Retina (tissue), 1 donor: ENCODE measurements around the gene NUP98.

Experiments used
- DNase-seq: peaks from one replicate; pipeline ENCODE4 v3.0.0-alpha.2; 2016

The NUP98 gene

DNA sequence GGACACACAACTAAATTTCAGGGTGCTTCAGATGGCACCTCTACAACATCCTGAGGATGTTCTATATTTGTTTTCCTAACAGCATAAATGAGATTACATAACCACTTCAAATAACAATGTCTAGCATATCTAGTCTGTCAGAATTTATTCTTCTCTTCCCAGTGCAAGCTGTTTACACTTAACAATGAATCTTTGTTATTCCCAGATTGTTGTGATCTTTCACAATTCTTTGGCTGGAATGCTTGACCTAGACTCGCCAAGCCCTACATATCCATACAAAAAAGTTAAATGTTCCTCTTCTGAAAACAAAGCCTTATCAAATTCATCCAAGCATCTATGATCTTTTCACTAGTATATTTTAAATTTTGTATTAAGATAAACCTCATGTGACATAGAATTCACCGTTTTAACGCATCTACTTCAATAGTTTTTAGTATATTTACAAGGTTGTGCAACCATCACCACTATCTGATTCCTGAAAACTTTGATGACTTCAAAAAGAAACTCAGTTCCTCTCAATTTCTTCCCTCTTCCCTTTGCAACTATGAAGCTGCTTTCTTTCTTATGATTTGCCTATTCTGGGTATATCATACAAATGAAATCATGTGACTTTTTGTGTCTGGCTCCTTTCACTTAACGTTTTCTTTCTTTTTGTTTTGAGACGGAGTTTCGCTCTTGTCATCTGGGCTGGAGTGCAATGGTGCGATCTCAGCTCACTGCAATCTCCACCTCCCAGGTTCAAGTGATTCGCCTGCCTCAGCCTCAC lies 64.5 kb downstream of the NUP98 start:
- DNase-seq: no peak

DNA sequence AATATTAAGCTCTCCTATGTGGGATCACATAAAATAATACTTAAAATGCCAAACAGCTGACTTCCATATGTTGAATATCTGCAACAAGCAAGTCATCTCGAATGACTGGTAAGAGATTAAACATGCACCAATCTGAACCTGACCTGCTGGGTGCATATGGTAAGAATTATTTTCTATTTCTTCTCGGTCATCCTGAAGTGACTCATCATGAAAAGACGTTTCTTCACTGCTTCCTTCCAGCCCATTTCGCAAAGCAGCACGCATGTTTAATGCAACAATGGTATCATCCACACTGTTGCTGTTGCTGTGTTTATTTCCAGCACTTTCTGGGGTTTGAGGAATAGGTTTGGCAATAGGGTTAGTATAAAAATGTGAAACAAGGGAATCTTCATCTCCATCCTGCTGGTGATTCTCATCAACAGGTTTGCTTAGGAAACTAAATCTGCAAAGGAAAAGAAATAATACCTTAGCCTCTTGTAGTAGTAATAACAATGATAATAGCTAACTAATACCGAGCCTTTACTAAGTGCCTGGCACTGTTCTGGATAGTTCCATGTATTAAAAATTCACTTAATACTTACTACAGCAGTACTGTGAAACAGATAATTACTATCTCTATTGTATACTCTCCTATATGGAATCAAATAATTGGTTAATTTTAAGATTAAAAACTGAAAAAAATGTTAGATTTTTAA lies 74.2 kb downstream of the NUP98 start:
- DNase-seq: no peak

DNA sequence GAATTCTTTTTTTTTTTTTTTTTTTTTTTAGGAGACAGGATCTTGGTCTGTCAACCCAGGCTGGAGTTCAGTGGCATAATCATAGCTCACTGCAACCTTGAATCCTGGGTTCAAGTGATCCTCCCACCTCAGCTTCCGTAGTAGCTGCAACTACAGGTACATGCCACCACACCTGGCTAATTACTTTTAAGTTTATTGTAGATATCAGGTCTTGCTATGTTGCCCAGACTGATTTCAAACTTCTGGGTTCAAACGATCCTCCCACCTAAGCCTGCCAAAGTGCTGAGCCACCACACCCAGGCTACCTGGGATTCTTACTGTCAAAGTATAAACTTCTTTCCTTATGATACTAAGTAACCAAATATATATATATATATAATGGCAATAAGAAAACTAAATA lies 75.3 kb downstream of the NUP98 start:
- no peak for DNase-seq

DNA sequence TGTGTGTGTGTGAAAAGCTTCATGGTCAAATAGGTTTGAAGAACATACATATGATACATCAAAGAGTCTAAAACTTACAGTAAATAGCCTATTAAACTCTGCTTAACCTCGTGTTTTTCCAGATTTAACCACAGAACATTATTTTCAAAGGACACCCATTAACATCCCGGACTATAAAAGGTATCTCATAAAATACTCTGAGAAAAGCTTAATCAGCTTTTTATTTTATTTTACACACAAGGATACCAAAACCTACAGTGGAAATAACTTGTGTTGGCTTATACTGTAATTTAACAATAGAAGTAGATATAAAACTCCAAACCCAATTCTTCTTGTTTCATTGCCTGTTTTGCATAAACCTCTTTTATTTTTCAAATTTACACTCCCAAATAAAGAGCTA lies 76.4 kb downstream of the NUP98 start:
- no peak for DNase-seq

DNA sequence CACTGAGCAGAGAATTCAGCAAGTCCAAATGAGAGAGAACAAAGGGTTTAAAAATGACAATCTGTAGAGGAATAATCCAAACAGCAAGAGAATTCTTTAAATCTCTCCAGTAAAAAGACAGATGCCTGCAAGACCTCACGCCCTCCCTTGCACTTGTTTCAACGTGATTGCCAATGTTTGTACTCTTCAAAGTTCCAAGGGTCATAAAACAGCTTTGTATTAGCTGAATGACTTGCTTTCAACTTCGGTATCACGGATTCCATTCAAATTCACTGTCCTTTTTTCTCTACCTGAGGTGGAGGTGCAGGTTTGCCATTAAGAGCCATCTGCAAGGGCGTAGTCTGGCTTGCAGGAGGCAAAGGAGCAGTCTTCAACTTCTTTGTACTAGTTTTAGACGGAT lies 85.1 kb downstream of the NUP98 start:
- DNase-seq: no peak

DNA sequence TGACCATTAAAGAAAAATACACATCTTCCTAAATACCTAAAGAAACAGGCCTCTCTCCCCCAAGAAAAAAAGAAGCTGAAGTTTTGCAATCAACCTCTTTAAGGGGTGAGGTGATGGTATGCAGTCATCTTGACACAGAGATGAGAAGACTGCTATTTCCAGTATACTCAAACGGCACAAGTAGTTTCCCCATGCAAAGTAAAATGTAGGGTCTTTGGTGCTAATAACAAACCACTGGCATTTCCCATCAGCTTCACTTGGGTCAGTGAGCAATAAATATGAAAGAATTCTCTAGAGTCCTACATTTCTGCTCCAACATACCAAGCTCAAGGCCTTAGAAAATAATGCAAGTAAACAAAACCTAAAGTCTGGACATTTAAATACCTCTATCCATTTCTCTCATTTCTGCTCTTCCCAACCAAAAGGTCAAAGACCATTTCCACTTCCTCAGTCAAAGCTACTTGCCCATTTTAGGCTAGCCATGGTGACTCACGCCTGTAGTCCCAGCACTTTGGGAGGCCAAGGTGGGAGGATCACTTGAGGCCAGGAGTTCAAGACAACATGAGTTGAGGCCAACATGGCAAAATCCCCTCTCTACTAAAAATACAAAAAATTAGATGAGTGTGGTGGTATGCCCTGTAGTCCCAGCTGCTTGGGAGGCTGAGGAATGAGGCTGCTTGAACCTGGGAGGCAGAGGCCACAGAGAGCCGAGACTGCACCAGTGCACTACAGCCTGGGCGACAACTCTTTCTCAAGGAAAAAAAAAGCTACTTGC lies 86.7 kb downstream of the NUP98 start:
- no peak for DNase-seq

DNA sequence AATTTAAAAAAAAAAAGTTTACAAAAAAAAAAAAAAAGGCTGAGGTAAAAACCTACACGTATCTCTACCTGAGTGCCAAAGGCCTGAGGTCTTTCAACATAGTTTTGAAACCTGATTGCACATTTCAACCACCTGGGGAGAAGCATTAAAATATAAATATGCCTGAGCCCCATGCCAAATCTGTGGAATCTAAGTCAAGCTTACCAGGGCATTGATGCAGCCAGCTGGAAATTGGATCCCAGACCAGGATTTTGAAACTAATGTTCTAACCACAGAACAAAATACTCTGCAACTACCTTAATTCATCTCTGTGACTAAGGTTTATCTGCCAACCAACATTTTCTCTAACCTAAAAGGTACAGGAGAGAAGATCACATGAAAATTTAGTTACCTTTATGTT lies 87.4 kb downstream of the NUP98 start:
- DNase-seq: no peak

DNA sequence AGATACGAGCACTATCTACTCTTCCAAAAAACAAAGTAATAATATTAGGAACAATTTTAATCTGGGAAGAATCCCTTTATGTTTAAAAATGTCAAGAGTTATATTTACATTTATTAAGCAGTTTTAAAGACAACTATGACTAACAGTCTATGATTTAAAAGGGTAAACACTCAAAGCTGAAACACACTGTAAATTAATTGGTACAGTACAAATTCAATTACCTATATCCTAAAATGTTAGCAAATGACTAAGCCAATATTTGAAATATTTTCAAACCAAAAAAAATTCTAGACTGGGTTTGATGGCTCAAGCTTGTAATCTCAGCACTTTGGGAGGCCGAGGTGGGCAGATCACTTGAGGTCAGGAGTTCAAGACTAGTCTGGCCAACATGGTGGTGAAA lies 90.2 kb downstream of the NUP98 start:
- no peak for DNase-seq

DNA sequence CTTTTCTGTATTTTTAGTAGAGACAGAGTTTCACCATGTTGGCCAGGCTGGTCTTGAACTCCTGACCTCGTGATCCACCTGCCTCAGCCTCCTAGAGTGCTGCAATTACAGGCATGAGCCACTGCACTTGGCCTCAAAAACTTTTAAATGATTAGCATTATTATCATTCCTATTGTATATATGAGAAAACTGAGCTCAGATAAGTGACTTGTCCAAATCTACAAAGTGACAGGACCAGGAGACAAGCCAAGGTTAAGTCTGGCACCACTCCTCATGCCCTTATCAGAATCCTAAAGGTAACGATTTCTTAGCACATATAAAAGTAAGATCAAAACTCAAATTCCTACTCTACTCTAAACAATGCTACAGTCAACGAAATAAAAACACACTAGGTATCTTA lies 94.0 kb downstream of the NUP98 start:
- no peak for DNase-seq

DNA sequence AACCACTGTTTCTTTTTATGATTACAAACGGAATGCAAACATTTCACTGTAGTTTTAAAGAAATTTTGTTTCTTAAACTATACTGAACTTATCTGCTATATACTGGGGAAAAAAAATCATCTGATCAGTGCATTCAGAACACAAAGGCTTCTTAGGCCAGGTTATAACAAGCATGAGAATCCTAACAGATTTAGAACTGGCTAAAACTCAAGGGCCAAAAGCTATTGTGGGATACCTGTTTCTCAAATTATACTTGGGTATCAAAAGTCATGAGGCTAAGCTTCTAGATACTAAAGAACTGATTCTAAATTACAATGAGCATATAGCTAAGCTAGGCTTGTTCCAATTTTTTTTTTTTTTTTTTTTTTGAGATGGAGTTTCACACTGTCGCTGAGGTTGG lies 96.4 kb downstream of the NUP98 start:
- DNase-seq: no peak

DNA sequence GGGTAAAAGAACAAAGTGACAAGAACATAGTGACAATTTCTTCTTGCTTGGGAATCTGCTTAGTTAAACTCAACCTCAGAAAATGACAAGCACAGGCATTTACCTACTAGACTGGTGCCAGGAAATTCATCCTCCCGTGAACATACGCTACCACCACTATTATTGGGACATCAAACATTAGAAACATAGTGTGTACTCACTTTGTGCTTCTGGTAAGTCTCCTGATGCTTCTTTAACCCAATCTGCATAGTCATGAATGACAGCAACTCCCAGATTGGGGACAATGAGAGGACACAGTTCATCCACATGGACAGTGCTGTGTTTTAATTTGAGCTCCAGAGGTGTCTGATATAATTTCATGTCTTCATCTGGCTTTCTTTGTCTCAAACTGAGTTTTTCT lies 96.9 kb downstream of the NUP98 start:
- DNase-seq: no peak

DNA sequence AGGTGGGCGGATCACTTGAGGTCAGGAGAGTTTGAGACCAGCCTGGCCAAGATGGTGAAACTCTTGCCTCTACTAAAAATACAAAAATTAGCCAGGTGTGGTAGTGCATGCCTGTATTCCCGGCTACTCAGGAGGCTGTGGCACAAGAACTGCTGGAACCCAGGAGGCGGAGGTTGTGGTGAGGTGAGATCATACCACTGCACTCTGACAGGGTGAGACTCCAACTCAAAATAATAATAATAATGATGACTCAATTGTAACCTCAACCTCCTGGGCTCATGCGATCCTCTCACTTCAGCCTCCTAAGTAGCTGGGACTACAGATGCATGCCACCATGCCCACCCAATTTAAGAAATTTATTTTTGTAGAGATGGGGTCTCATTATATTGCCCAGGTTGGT lies 110.6 kb downstream of the NUP98 start:
- DNase-seq: no peak

DNA sequence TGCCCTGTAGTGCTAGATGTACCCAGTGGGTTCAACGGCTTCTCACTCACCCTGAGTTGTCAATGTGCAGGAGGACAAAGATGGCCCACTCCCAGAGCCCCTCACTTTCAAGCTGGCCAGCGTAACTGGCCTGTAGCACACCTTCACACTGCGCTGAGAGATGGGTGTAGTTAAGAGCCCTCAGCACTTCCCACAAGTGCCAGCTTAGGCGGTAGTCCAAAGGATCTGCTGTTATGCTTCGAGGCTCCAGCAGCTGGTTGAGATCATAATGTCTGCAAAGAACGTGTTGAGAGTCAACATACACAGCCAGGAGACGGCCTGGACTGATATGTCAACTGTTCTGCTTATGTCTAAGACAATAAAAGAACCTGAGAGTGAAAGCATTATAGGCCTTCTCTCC lies 111.4 kb downstream of the NUP98 start:
- DNase-seq: no peak

DNA sequence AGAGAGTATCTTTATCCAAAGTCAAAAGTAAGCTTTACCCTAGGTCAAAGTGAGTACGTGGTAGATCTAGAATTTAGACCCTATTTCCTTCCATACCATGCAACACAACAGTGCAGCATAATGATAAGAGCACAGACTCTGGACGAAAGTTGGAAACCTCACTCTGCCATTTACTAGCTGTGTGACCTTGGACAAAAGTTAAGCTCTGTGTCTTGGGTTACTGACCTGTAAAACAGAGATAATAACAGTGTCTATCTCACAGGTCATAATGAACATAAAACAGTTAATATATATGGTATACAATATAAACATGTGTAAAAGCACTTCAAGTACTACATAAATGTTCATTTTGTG lies 112.6 kb downstream of the NUP98 start:
- DNase-seq: no peak

DNA sequence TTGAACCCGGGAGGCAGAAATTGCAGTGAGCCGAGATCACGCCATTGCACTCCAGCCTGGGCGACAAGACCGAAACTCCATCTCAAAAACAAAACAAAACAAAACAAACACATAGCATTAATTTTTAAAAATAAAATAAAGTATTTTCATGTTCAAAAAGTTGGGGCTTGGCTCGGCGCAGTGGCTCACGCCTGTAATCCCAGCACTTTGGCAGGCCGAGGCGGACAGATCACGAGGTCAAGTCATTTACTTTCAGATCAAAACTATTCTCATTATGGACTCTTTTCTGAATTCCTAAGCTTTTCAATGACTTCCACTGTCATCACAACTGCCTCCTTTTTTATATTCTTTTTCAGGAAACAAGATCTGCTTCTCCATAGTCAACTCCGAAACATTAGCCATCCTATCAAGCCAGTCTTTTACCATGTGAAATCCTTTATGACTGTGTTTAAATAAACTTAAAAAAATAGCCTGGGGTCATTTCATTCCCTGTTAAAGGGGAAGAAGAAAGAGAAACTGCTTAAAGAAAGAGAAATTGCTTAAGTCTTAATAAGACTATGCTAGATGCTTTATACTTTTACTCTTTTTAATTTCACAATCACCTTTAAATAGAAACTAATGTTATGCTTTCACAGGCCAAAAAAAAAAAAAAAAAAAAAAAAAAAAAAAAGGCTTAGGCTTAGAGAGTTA lies 113.1 kb downstream of the NUP98 start:
- DNase-seq: no peak

DNA sequence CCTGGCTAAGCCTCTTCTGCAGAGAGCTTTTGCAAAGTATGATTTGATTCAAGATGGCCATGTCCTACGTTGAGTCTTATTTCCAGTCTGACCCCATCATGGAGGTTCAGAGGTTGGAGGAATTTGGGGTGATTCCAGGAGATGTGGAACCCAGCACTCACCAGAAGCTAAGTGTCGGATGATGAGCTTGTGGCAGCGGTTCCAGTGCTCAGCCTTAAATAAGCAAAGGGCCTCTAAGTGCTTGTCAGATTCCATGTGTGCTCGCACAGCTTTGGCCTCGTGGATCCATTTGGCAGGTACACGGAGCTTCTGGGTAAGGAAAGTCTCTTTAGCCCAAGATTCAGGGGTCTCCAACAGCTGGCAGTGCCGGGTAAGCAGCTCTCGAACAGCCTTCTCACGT lies 114.3 kb downstream of the NUP98 start:
- DNase-seq: no peak

DNA sequence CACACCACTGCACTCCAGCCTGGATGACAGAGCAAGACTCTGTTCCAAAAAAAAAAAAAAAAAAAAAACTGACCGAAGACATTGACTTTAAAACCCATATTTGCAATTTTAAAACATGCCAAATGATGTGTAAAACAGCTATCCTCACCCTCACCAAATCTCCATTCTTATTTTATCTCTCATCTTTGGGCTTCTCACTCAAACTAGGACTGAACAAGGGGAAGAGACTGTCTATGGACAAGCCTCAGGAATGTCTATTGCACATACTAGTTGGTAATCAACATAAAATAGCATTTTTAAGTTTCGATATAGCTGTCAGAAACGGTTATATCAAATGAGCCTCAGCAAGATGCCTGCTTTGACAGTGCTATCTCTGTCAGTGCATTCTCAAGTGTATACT lies 118.3 kb downstream of the NUP98 start:
- no peak for DNase-seq

DNA sequence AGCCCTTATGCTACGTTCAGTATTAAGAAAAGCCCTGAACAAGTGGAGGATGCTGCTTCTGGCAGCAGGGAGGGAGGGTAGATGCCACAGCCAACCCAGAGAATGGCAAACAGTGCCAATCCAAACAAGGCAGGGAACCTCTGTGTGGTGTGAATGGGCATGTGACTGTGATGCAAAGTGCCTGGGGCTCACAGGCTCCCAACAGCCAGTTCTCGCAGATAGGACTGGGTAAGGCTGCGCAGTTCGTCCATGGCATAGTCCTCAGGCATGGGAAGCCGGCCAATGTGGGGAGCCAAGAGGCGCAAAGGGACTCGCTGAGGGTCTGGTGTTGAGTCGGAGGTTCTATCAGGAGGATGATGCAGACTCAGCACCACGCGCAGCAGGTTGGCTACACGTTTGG lies 121.4 kb downstream of the NUP98 start:
- DNase-seq: no peak

DNA sequence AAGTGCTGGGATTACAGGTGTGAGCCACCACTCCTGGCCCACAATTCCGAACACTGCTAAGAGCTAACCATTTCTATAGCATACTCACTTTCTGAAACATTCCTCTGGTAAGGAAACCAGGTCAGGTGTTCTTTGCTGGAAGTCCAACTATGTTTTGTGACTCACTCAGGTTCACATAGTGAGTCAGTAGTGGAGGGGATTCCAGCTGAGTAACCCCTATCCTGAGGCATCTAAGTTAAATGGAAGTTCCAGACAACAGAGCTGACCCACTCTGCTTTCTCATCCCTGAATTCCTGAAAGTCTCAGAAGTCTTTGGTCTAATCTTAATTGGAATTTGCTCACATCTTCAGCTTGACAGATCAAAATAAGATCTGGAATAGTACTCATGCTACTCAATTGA lies 123.2 kb downstream of the NUP98 start:
- DNase-seq: no peak

DNA sequence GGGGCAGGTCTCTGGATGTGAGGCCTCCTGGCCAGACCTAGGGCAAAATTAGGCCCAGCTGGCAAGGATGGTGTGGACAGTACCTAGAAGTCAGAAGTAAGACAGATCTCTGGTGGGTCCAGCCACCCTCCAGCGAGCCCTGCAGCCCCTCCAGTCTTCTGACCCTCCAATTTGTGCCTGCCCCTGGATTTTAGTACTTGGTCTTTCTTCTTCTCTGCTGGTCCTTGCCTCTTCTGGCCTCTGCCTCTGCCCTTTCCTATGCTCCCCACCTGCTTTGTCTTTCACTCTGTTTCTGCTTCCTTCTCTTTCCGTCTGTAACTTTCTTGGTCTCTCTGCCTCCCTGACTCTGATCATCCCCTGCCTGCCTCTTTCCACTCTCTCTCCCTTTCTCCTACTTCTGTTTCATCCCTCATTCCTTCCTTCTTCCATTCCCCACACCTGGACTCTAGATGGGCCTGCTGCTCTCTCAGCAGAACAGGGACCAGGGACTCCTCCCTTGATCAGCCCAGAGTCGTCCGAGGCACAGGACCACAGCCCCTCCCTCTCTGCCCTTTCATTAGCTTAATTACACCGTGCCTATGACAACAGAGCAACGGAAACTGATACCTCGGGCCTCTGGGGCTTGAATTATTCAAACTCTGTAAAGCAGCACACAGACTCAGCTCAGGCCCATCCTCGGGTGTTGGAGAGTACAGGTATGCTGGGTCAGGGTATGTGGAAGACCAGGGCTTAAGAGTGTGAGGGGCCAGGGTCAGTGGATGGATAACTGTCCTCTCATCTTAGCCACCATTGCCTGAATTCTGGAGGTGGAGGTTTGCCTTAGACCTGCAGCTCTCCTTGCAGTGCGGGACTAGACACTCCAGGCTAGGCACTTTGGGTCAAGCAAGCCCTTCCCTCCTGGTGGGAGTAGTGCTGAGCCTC lies 125.8 kb downstream of the NUP98 start, which contains the start of gene CHRNA10:
TSS of gene CHRNA10 (minus strand) at position 51 of the 921 bp plus-strand sequence. CDS start 72 bp downstream, outside the sequence.
- DNase-seq: no peak

DNA sequence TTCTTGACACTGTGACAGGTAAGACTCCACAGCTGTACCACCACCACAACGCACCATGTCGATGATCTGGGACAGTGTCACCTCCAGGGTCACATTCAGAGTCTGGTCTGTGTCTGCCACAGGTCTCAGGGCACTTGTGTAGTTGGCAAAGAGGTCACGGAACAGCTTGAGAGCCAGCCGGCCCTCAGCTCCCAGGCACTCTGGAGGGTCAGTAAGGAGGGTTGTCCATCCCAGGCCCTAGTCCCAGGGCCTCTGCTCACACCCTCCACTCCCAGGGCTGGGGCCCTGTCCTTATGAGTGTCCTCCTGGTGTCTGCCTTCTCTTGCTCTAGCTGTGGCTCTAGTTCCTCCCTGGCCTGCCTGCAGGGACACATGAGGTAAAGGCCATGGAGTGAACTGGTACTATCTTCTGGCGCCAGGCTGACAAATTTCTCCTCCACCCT lies 127.6 kb downstream of the NUP98 start:
- DNase-seq: no peak

DNA sequence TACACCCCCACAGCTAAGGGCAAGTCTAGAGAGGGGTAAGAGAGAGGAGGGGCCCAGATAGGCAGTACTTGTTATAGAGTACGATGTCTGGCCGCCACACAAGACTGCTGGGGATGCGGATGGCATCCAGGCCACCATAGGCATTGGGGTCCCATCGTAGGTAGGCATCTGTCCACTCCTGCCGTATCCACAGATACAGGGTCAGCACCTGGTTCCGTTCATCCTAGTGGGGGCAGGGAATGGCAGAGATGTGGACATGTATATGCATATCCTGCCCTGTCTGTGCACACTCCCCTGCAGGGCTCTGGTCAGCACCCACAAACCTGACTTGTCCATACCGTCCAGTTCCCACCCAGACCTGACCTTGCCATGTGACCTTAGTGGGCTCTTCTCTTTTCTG lies 128.2 kb downstream of the NUP98 start:
- DNase-seq: no peak
